ENCODE results near the gene NADSYN1. TPM values are rescaled to one million over a fixed set of nuclear protein-coding genes. Genes with fewer than 3 reads are reported as not detected.
"Not testable (repeated sequence)": the region's sequence is repeated elsewhere in the genome, so short reads cannot be mapped to it uniquely, and the experiment has no call there.

The NADSYN1 gene
- total RNA-seq, 1 donor from 2014 or later: 66.6 TPM

DNA sequence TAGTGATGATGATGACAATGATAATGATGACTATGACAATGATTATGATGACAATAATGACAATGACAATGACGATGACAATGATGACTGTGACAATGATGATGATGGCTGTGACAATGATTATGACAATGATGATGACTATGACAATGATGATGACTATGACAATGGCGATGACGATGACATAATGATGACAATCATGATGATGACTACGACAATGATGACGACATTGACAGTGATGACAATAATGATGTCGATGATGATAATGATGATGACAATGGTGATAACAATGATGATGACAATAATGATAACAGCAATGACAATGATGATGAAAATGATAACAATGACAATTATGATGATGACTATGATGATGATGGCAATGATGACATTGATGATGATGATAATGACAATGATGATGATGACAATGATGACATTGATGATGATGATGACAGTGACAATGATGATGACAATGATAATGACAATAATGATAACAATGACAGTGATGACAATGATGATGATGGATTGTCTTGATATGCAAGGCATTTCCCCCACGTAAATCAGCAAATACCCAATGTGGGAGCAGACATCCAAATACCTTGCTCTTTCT is 42.5 kb upstream of the NADSYN1 start:
- Mint-ChIP-seq H3K4me3 (no peak overlapping the region), H3K27me3 (peaks cover 13% of the 10 kb centered on the region), H3K27ac (no peak overlapping the region), H3K4me1 (ENCODE audit: unreplicated experiment) (no peaks in the 10 kb centered on the region), H3K9me3 (peaks cover 5% of the 10 kb centered on the region), H3K36me3 (no peaks in the 10 kb centered on the region)
- no peak for DNase-seq (ENCODE audit: extremely low spot score, unreplicated experiment)
- TF ChIP-seq, protein P1, sequence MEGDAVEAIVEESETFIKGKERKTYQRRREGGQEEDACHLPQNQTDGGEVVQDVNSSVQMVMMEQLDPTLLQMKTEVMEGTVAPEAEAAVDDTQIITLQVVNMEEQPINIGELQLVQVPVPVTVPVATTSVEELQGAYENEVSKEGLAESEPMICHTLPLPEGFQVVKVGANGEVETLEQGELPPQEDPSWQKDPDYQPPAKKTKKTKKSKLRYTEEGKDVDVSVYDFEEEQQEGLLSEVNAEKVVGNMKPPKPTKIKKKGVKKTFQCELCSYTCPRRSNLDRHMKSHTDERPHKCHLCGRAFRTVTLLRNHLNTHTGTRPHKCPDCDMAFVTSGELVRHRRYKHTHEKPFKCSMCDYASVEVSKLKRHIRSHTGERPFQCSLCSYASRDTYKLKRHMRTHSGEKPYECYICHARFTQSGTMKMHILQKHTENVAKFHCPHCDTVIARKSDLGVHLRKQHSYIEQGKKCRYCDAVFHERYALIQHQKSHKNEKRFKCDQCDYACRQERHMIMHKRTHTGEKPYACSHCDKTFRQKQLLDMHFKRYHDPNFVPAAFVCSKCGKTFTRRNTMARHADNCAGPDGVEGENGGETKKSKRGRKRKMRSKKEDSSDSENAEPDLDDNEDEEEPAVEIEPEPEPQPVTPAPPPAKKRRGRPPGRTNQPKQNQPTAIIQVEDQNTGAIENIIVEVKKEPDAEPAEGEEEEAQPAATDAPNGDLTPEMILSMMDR (conservative IDR thresholded peaks at IDR 0.05): no peak

DNA sequence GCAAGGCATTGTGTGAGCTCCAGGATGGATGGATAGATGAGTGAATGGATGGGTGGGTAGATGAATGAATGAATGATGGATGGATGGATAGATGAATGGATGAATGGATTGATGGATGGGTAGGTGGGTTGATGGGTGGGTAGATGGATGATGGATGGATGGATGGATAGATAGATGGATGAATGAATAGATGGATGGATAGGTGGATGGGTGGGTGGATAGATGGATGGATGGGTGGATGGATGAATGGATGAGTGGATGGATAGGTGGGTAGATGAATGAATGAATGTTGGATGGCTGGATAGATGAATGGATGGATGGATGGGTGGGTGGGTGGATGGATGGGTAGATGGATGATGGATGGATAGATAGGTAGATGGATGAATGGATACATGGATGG is 38.4 kb upstream of the NADSYN1 start:
- Mint-ChIP-seq H3K4me3 (no peak overlapping the region), H3K4me1 (ENCODE audit: unreplicated experiment) (no peaks in the 10 kb centered on the region), H3K27ac (no peak overlapping the region), H3K9me3 (peaks cover 5% of the 10 kb centered on the region), H3K36me3 (no peaks in the 10 kb centered on the region), H3K27me3 (peaks cover 11% of the 10 kb centered on the region)
- DNase-seq (ENCODE audit: extremely low spot score, unreplicated experiment): no peak
- TF ChIP-seq, protein P1 (conservative IDR thresholded peaks at IDR 0.05): no peak

DNA sequence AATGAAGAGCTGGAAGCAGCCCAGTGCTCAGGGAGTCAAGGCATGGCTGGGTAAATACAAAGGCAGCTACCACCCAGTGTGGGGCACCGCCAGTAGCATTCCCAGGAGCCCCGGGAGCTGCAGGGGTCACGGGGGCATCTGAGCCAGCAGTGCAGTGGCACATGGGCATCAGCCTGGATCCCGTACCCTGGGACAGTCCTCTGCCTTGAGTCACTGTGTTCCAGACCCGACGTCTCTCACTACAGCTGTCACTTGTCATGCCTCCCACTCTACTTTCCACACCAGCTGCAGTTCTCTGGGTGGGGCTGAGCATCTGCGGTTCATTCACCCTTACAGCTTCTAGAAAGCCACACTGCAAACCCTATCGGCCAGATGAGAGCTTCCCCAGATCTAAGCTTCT is 34.4 kb upstream of the NADSYN1 start:
- no peak overlapping the region for H3K27ac Mint-ChIP-seq
- H3K4me3 Mint-ChIP-seq: no peak overlapping the region
- H3K27me3 Mint-ChIP-seq: peaks cover 3% of the 10 kb centered on the region
- H3K36me3 Mint-ChIP-seq: no peaks in the 10 kb centered on the region
- H3K9me3 Mint-ChIP-seq: no peaks in the 10 kb centered on the region
- TF ChIP-seq, protein P1 (conservative IDR thresholded peaks at IDR 0.05): no peak
- no peak for DNase-seq (ENCODE audit: extremely low spot score, unreplicated experiment)
- H3K4me1 Mint-ChIP-seq (ENCODE audit: unreplicated experiment): no peaks in the 10 kb centered on the region

DNA sequence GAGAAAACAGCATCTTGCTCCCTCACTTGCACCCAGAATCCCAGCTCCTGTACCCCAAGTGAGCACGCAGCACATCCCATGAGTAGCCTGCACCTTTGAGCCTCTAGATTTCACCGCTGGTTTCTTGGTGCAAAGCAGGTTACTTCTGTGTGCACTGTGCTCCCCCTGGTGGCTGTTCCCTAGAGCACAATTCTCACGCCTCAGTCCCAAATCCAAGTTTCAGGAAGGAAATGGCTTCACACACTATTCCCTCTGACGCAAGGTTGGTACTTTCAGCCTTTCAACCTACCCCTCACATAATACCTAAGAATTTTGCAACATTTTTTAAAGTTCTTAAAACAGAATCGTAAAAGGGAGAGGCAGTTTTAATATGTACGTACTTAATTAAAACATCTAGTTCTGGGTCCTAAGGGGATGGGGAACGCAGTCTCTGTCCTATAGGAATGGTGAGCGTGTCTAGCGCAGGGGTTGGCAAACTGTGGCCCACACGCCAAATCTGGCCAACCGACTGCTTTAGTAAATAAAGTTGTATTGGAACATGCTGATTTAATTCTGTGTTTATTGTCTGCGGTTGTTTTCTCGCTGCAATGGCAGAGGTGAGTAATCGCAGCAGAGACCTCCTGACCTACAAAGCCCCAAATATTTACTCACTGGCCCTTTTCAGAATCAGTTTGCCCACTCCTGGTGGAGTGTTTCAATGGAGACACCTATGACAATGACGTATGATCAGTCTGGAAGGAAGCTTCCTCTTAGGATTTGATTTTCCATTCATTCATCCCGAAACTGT is 32.4 kb upstream of the NADSYN1 start:
- Mint-ChIP-seq H3K27me3 (no peaks in the 10 kb centered on the region), H3K9me3 (no peaks in the 10 kb centered on the region), H3K4me1 (ENCODE audit: unreplicated experiment) (no peaks in the 10 kb centered on the region), H3K27ac (no peak overlapping the region), H3K4me3 (no peak overlapping the region), H3K36me3 (no peaks in the 10 kb centered on the region)
- no peak for DNase-seq (ENCODE audit: extremely low spot score, unreplicated experiment)
- TF ChIP-seq, protein P1 (conservative IDR thresholded peaks at IDR 0.05): peak; percentile 86

DNA sequence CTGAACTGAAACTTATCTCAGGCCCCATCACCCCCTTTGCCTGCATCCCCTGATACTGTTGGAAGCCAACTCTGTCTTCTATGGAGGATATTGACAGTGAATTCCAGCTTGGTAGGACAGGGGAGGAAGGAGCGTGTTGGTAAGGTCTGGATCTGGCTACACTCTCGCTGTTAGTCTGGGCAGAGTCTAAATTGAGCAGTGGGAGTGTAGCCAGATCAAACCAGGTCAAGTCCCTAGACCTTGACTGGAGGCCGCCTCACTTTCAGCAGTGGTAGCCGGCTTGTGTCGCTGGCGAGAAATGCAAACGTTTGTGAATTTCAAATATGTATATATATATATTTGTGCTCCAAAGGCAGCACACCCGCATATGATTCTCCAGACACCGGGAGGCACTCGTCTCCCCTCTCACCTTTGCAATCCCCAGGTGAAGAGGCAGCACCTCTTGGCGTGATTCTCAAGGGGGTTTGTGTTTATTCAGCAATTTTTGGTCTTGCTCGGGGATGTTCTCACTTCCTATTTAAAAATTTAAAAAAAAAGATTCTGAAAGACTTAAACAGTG is 31.5 kb upstream of the NADSYN1 start:
- Mint-ChIP-seq H3K36me3 (no peaks in the 10 kb centered on the region), H3K4me1 (ENCODE audit: unreplicated experiment) (no peaks in the 10 kb centered on the region), H3K27ac (no peak overlapping the region), H3K9me3 (no peaks in the 10 kb centered on the region), H3K27me3 (no peaks in the 10 kb centered on the region), H3K4me3 (no peak overlapping the region)
- no peak for DNase-seq (ENCODE audit: extremely low spot score, unreplicated experiment)
- TF ChIP-seq, protein P1 (conservative IDR thresholded peaks at IDR 0.05): no peak

DNA sequence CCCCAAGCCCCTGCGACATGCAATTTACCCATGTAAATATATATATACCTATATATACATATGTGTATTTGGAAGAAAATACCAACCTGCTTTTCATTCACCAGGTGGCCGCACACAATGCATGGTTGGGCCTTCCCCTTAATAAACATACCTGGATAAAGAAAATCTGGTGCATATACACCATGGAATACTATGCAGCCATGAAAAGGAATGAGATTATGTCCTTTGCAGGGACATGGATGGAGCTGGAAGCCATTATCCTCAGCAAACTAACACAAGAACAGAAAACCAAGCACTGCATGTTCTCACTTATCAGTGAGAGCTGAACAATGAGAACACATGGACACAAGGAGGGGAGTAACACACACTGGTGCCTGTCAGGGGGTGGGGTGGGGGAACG is 30.7 kb upstream of the NADSYN1 start:
- not testable (repeated sequence) for H3K4me1 Mint-ChIP-seq (ENCODE audit: unreplicated experiment); H3K27ac Mint-ChIP-seq; H3K36me3 Mint-ChIP-seq; H3K27me3 Mint-ChIP-seq; H3K9me3 Mint-ChIP-seq; H3K4me3 Mint-ChIP-seq; DNase-seq (ENCODE audit: extremely low spot score, unreplicated experiment)
